Measurements from ENCODE around the gene FLVCR1. TPM values are rescaled to one million over a fixed set of nuclear protein-coding genes. Genes with fewer than 3 reads are reported as not detected.

The FLVCR1 gene
- total RNA-seq, 1 experiment from 2014 or later, result 67.9 TPM

- TF ChIP-seq FOXK1 (CRISPR knock-in tag; IDR thresholded peaks at IDR 0.05) (peak; percentile 78), PRDM15 (CRISPR knock-in tag; IDR thresholded peaks at IDR 0.05) (peak; percentile 49), ZBTB43 (CRISPR knock-in tag; IDR thresholded peaks at IDR 0.05) (0 out of 2 replicates have a peak, but pooled peaks have one; percentile 30), STAT6 (CRISPR knock-in tag; conservative IDR thresholded peaks at IDR 0.05; ENCODE audit: low read depth) (no peak), NFYB (CRISPR knock-in tag; conservative IDR thresholded peaks at IDR 0.05; ENCODE audit: low read depth) (peak; percentile 57; the same call in 1 of the 2 replicates), HMGXB4 (CRISPR knock-in tag; IDR thresholded peaks at IDR 0.05) (peak; percentile 58; the same call in 1 of the 2 replicates)
- TF ChIP-seq, protein P1, sequence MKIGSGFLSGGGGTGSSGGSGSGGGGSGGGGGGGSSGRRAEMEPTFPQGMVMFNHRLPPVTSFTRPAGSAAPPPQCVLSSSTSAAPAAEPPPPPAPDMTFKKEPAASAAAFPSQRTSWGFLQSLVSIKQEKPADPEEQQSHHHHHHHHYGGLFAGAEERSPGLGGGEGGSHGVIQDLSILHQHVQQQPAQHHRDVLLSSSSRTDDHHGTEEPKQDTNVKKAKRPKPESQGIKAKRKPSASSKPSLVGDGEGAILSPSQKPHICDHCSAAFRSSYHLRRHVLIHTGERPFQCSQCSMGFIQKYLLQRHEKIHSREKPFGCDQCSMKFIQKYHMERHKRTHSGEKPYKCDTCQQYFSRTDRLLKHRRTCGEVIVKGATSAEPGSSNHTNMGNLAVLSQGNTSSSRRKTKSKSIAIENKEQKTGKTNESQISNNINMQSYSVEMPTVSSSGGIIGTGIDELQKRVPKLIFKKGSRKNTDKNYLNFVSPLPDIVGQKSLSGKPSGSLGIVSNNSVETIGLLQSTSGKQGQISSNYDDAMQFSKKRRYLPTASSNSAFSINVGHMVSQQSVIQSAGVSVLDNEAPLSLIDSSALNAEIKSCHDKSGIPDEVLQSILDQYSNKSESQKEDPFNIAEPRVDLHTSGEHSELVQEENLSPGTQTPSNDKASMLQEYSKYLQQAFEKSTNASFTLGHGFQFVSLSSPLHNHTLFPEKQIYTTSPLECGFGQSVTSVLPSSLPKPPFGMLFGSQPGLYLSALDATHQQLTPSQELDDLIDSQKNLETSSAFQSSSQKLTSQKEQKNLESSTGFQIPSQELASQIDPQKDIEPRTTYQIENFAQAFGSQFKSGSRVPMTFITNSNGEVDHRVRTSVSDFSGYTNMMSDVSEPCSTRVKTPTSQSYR (CRISPR knock-in tag; IDR thresholded peaks at IDR 0.05), result 0 out of 2 replicates have a peak, but pooled peaks have one; percentile 49
These were observed at the start of gene FLVCR1 (continued) for GRCh38 chr1:212857992-212858460.

DNA sequence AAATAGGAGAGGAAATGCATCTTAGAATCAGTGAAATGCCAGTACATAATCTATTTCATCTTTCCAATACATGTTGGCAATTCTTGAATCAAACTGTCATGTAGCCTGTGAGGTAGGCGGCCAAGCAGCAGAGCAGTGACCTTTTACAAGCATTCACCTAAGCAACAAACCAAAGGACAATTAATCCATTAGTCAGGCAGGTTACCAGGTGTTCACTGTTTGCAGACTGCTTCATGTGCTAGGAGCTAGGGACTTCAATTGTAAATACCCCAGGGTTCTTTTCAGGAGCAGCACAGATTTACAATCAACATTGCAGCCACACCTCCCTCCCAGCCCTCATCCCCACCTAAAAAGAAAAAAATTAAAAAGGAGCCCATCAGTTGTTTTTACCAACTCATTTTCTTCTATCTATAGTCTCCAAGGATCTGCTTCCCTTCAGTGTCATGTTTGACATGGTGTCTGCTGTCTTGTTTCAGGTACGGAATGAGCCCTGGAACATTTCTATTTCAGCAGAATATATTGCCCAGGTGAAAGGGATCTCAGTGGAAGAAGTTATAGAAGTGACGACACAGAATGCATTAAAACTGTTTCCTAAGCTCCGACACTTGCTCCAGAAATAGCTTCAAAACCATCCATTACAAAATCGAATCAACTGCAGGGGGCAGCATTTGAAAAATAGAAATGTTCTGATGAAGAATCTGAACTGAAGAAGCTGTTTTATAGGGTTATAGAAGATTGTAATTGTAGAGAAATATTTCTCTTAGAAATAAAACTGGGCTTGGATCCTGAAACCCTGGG is 43.3 kb upstream of the FLVCR1 start:
- CTCF ChIA-PET, result interaction anchor here (0.7 to 1.9 kb wide), 31 partner anchors 9 to 359 kb away, joined by 3 to 18 read pairs (median 4); partner anchors contain the start of genes FLVCR1, NSL1 and TATDN3
- H3K9me3 Mint-ChIP-seq, result no peaks in the 10 kb centered on the region
- H3K27ac Mint-ChIP-seq, result peak overlapping the region; percentile 69

More for the DNA sequence above, 43.3 kb upstream of the FLVCR1 start:
- Mint-ChIP-seq H3K4me1 (peaks cover 14% of the 10 kb centered on the region), H3K36me3 (no peaks in the 10 kb centered on the region), H3K4me3 (no peak overlapping the region), H3K27me3 (ENCODE audit: low read depth) (no peaks in the 10 kb centered on the region)
- no peak for DNase-seq (ENCODE audit: low spot score)
- TF ChIP-seq ZNF263 (CRISPR knock-in tag; IDR thresholded peaks at IDR 0.05; ENCODE audit: low read depth), result no peak
- TF ChIP-seq PRDM15 (CRISPR knock-in tag; IDR thresholded peaks at IDR 0.05), result no peak
- TF ChIP-seq ZNF219 (CRISPR knock-in tag; IDR thresholded peaks at IDR 0.05; ENCODE audit: borderline replicate concordance), result no peak
- no peak for TF ChIP-seq NR2C2 (CRISPR knock-in tag; IDR thresholded peaks at IDR 0.05)
- POLR2A ChIA-PET, result interaction anchor here (1.0 to 2.8 kb wide), 3 partner anchors 43 to 166 kb away, joined by 3 to 22 read pairs (median 3); partner anchors contain the start of gene FLVCR1
- ATAC-seq, result peak; percentile 82
